Activated CD8-positive, alpha-beta memory T cell treated with anti-CD3 and anti-CD28 coated beads for 1 hour (primary cell): ENCODE data around the gene KBTBD2.
"Not testable (repeated sequence)": the region's sequence is repeated elsewhere in the genome, so short reads cannot be mapped to it uniquely, and the experiment has no call there.

Source experiments
- DNase-seq, 2 donors: peaks; one replicate each; pipeline ENCODE4 v3.0.0-alpha.2; 2020; ENCODE audit warnings: low read depth in 1 of 2; ENCODE audit errors: extremely low read depth in 1 of 2

KBTBD2 gene

GRCh38 chr7:32857063-32857462, 34.5 kb downstream of the KBTBD2 start:
- not testable (repeated sequence) for DNase-seq

GRCh38 chr7:32855837-32856775, 35.5 kb downstream of the KBTBD2 start:
- DNase-seq = not testable (repeated sequence)

- DNase-seq = not testable (repeated sequence)
Observed at GRCh38 chr7:32850654-32851053, 40.9 kb downstream of the KBTBD2 start.

- not testable (repeated sequence) for DNase-seq
Observed at GRCh38 chr7:32848655-32849054, 42.9 kb downstream of the KBTBD2 start.

GRCh38 chr7:32846630-32847225, 44.8 kb downstream of the KBTBD2 start:
- peak; percentile 84 to 91 for DNase-seq

- not testable (repeated sequence) for DNase-seq
Observed at GRCh38 chr7:32844748-32845147, 46.8 kb downstream of the KBTBD2 start.

- DNase-seq = not testable (repeated sequence)
Observed at GRCh38 chr7:32843763-32844162, 47.8 kb downstream of the KBTBD2 start.

GRCh38 chr7:32839846-32840245, 51.7 kb downstream of the KBTBD2 start:
- not testable (repeated sequence) for DNase-seq

GRCh38 chr7:32828996-32829752, 62.4 kb downstream of the KBTBD2 start:
- DNase-seq = not testable (repeated sequence)
